Adrenal gland (tissue), 5 donors: Measurements from ENCODE around the gene FHIT.

Source experiments
- POLR2A ChIP-seq, 2 donors: fragments of 450-650 bp; IDR thresholded peaks; one replicate each; pipeline ENCODE4 v1.6.1; 2017; ENCODE audit warnings: antibody characterized with exemption in 2 of 2, mild to moderate bottlenecking in 2 of 2, moderate library complexity in 1 of 2
- TF ChIP-seq, protein P1 (sequence below), 6 experiments: fragments of 450-650 bp in 4 of 6; fragments of 200-600 bp in 2 of 6; sonication (generic) in 1 of 6; IDR thresholded peaks; 1 replicate in 5 of 6; 2 replicates in 1 of 6; pipeline versions ENCODE4 v1.5.1 to v1.8.0; 2016 to 2021; ENCODE audit warnings: antibody characterized with exemption in 6 of 6, mild to moderate bottlenecking in 2 of 6, moderate library complexity in 1 of 6
- donor health status: DM: no; HTN: no; CAD: no.

- TF ChIP-seq, protein P1, sequence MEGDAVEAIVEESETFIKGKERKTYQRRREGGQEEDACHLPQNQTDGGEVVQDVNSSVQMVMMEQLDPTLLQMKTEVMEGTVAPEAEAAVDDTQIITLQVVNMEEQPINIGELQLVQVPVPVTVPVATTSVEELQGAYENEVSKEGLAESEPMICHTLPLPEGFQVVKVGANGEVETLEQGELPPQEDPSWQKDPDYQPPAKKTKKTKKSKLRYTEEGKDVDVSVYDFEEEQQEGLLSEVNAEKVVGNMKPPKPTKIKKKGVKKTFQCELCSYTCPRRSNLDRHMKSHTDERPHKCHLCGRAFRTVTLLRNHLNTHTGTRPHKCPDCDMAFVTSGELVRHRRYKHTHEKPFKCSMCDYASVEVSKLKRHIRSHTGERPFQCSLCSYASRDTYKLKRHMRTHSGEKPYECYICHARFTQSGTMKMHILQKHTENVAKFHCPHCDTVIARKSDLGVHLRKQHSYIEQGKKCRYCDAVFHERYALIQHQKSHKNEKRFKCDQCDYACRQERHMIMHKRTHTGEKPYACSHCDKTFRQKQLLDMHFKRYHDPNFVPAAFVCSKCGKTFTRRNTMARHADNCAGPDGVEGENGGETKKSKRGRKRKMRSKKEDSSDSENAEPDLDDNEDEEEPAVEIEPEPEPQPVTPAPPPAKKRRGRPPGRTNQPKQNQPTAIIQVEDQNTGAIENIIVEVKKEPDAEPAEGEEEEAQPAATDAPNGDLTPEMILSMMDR (IDR thresholded peaks at IDR 0.05): no peak
- no peak for TF ChIP-seq POLR2A (IDR thresholded peaks at IDR 0.05)
Observed at GRCh38 chr3:60309539-60310268, 941.5 kb downstream of the FHIT start.
